Stimulated activated CD8-positive, alpha-beta memory T cell treated with anti-CD3 and anti-CD28 coated beads, Interleukin-12 subunit alpha, Interleukin-12 subunit beta, amount 100 ng/mL, for 1 hour (primary cell): Measurements from ENCODE around the gene FBXO15.

Source experiments
- DNase-seq: peaks from one replicate; pipeline ENCODE4 v3.0.0-alpha.2; 2020; ENCODE audit warnings: low read depth

FBXO15 gene

GRCh38 chr18:74062037-74062436, 85.6 kb downstream of the FBXO15 start:
- DNase-seq, result no peak

GRCh38 chr18:74060579-74060978, 87.1 kb downstream of the FBXO15 start:
- DNase-seq, result no peak

- DNase-seq, result no peak
These were observed 96.8 kb downstream of the FBXO15 start for GRCh38 chr18:74050807-74051206.

DNA sequence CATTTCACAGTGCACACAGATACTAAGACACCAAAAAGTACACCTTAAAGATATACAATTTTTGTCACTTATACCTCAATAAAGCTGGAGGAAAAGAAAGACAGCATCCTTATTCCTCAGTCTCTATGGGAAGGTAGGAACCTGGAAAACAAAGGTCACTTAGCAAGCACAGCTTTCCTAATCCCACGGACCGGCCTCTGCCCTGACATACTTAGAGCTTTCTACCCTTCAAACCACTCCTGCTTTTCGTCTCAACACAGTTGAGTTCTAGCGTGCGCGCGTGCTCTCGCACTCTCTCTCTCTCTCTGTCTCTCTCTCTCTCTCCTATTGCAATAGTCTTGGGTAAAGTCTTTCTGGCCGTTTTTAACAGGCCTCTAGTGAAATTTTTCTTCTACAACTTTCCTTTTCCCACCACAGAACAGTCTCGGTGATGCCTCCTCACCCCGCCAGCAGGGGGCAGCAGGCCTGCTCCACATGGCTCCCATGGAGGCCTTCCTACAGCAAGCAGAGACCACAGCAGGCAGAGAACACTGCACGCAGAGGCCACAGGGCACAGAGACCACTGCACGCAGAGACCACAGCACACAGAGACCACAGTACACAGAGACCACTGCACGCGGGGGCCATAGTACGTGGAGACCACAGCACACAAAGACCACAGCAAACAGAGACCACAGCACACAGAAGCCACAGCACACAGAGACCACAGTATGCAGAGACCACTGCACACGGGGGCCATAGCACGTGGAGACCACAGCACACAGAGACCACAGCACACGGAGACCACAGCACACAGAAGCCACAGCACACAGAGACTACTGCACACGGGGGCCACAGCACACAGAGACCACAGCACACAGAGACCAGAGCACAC, 106.9 kb downstream of the FBXO15 start:
- peak; percentile 36 for DNase-seq

- no peak for DNase-seq
These were observed 107.6 kb downstream of the FBXO15 start for GRCh38 chr18:74040008-74040407.

DNA sequence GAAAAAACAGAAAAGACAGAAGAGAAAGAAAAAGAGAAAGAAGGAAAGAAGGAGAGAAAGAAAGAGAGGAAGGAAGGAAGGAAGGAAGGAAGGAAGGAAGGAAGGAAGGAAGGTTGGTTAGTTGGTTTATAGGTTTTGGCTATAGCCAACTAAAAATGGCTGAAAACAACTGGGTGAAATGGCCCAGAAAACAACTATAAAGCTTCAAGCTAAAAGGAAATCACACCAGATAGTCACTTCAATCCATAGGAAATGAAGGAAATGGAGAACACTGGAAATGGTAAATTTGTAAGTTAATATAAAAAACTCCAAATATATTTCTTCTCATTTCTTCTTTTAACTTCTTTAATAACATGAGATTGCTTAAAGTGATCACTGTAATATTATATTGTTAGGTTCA, 118.5 kb downstream of the FBXO15 start:
- DNase-seq, result no peak
